ENCODE measurements around the gene PDE5A.

The PDE5A gene

DNA sequence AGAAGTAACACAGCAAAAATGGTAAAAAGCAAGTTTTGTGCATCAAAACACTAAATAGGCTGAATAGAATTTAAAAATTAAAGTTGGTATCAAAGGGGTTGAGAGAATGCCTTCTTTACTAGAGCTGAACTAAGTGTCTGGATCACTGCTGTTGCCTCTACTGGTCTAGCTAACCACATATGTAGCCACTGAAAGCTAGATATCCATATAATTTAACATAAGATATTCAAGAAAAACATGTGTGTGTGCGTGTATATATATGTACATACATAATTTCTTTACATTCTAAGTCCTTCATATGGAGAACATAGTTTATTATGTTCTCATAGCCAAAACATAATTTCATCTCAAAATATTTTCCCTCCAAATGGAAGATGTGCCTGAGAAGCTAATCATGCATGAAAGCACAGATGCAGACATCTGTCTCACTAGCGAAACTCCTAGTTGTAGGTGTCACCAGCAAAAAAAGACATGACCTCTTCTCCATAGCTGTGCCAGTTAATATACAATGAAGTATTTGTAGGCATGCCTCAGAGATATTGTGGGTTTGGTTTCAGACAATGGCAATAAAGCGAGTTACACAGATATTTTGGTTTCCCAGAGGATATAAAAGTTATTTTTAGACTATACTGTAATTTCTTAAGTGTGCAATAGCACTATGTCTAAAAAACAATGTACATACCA is 47.3 kb downstream of the PDE5A start:
- no peak for DNase-seq (ENCODE audit: low spot score)
- TF ChIP-seq, protein P1, sequence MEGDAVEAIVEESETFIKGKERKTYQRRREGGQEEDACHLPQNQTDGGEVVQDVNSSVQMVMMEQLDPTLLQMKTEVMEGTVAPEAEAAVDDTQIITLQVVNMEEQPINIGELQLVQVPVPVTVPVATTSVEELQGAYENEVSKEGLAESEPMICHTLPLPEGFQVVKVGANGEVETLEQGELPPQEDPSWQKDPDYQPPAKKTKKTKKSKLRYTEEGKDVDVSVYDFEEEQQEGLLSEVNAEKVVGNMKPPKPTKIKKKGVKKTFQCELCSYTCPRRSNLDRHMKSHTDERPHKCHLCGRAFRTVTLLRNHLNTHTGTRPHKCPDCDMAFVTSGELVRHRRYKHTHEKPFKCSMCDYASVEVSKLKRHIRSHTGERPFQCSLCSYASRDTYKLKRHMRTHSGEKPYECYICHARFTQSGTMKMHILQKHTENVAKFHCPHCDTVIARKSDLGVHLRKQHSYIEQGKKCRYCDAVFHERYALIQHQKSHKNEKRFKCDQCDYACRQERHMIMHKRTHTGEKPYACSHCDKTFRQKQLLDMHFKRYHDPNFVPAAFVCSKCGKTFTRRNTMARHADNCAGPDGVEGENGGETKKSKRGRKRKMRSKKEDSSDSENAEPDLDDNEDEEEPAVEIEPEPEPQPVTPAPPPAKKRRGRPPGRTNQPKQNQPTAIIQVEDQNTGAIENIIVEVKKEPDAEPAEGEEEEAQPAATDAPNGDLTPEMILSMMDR (IDR thresholded peaks at IDR 0.05; ENCODE audit: extremely low read depth, insufficient read depth, missing control alignments), result no peak
- in situ Hi-C loops (cut with MboI; ENCODE audit: low pct_unique_long_range_greater_than_20kb, low sequenced_read_pairs, unreplicated experiment), result no loop called here

DNA sequence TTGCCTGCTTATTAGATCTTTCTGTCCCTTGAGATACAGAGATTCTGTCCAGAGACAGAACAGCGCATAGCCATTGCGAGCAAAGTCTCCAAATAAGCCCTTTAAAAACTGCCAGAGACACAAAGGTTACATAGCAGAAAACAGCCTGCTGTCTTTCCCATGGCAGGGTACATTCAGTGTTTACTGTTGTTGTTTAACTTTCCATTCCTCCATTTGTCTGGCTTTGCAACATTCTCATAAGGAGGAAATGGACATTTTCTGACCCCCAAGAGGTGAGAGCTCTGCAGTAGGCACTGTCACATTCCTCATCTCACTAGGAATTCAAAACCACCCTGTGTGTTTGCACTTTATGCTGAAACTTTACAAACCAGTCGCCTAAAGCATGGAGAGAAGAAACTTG is 48.3 kb downstream of the PDE5A start:
- DNase-seq (ENCODE audit: low spot score), result no peak
- TF ChIP-seq, protein P1 (IDR thresholded peaks at IDR 0.05; ENCODE audit: extremely low read depth, insufficient read depth, missing control alignments), result no peak
- in situ Hi-C loops (cut with MboI; ENCODE audit: low pct_unique_long_range_greater_than_20kb, low sequenced_read_pairs, unreplicated experiment), result no loop called here

DNA sequence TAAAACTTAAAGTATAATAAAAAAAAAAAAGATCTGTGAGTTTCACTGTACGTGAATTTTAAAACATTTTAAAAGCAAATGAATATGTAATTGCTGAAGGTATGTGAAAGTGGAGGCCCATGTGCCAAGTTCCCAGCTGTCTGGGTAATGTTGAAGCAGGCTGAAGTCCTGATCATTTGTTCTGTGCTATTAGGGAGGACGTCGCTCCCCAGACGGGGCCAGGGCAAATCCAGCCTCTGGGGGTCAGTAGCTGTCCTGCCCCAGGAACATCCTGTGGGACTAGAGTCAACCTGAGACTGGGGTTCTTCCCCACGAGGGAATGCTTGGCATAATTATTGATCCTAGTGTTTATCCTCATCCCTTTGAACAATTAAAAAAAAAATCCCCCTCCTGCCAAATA is 48.8 kb downstream of the PDE5A start:
- no peak for DNase-seq (ENCODE audit: low spot score)
- in situ Hi-C loops (cut with MboI; ENCODE audit: low pct_unique_long_range_greater_than_20kb, low sequenced_read_pairs, unreplicated experiment), result no loop called here
- TF ChIP-seq, protein P1 (IDR thresholded peaks at IDR 0.05; ENCODE audit: extremely low read depth, insufficient read depth, missing control alignments), result no peak

DNA sequence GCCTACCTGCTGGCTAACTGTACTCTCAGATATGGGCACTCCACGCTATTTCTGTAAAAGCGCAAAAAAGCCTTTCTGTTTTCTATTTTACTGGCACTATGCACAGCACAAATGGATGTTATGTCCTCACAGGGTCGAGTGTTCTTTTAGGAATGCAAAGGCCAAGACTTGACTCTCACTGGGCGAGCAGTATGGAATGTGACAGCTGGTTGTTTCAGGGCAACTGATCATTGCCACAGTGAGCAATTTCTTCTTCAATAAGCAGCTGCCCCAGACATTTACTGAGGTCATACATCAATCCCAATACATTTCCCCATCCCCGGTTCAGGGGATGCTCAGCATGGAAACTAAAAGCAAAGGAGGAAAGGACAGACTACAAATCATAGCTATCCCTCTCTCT is 58.2 kb downstream of the PDE5A start:
- TF ChIP-seq, protein P1 (IDR thresholded peaks at IDR 0.05; ENCODE audit: extremely low read depth, insufficient read depth, missing control alignments), result no peak
- no peak for DNase-seq (ENCODE audit: low spot score)
- in situ Hi-C loops (cut with MboI; ENCODE audit: low pct_unique_long_range_greater_than_20kb, low sequenced_read_pairs, unreplicated experiment), result no loop called here

DNA sequence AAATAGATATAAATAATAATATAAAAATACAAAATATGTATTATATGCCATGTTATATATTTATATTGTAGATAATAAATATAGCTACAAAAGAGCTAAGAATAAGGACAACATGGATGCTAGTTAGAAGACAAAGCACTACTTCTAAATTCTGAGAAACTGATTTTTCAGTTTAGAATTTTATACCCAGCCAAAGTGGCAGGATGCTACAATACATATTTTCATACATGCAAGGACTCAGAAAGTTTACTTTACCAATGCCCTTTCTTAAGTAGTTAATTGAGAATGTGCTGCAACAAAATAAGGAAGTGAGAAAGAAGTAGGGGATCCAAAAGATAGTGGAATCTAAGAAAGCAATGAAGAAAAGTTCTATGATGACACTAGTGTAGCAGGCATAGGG is 64.5 kb downstream of the PDE5A start:
- no peak for DNase-seq (ENCODE audit: low spot score)
- in situ Hi-C loops (cut with MboI; ENCODE audit: low pct_unique_long_range_greater_than_20kb, low sequenced_read_pairs, unreplicated experiment), result no loop called here
- TF ChIP-seq, protein P1 (IDR thresholded peaks at IDR 0.05; ENCODE audit: extremely low read depth, insufficient read depth, missing control alignments), result no peak

DNA sequence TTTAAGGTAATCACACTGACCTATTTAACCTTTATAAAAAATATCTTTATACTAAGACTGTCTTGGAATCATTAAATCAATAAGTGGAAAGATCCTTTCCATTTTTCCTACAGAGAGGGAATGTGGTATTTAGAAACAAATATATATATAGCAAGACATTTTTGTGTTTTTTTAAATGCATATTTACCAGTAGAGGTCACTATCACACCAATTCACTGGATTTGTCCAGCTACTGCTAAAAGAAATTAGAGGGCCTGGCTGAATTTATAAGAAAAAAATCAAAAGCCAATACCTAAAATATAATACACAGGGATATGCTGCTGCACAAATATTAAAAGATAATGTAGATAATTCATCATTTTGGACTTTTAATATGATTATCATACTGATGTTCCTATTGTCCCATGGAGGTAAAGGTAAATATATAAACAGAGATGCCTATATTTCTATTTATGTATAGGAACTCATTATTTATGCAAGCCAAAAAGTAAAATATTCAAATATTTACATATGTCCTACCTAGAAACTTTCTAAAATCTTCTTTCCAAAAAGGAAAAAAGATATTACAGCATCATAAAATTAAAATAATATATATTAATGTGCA is 69.5 kb downstream of the PDE5A start:
- peak; percentile 14 for DNase-seq (ENCODE audit: low spot score)
- in situ Hi-C loops (cut with MboI; ENCODE audit: low pct_unique_long_range_greater_than_20kb, low sequenced_read_pairs, unreplicated experiment), result no loop called here
- TF ChIP-seq, protein P1 (IDR thresholded peaks at IDR 0.05; ENCODE audit: extremely low read depth, insufficient read depth, missing control alignments), result peak; percentile 35

All from GM13977 (cell line).